Upper lobe of left lung (tissue), 6 donors: Measurements from ENCODE around the gene HOXA7. TPM values are rescaled to one million over a fixed set of nuclear protein-coding genes. Genes with fewer than 3 reads are reported as not detected.

ENCODE experiments used
- ATAC-seq, 2 donors: fragments of 200-7000 bp; cut with Tn5 transposase; one replicate each; pipeline ENCODE4 v1.9.1; 2022; ENCODE audit warnings: mild to moderate bottlenecking in 2 of 2, moderate library complexity in 2 of 2; ENCODE audit not compliant: low FRiP score in 2 of 2
- DNase-seq, 2 donors: peaks; one replicate each; pipeline ENCODE4 v3.0.0-alpha.2; 2019 to 2020
- H3K27ac ChIP-seq, 4 donors: fragments of 200-600 bp; sonication (generic); one replicate each; pipeline ENCODE4 v1.5.1; 2016 to 2019
- H3K27me3 ChIP-seq, 4 donors: fragments of 200-600 bp; sonication (generic); one replicate each; pipeline ENCODE4 v1.5.1; 2017 to 2019
- H3K36me3 ChIP-seq, 4 donors: fragments of 200-600 bp; sonication (generic); one replicate each; pipeline ENCODE4 v1.5.1; 2016 to 2019
- H3K4me1 ChIP-seq, 4 donors: fragments of 200-600 bp; sonication (generic); one replicate each; pipeline ENCODE4 v1.5.1; 2018 to 2019
- H3K4me3 ChIP-seq, 4 donors: fragments of 200-600 bp; sonication (generic); one replicate each; pipeline ENCODE4 v1.5.1; 2017 to 2019; ENCODE audit warnings: mild to moderate bottlenecking in 2 of 4, moderate library complexity in 1 of 4
- H3K9me3 ChIP-seq, 4 donors: fragments of 200-600 bp; sonication (generic); one replicate each; pipeline ENCODE4 v1.5.1; 2018 to 2019
- EP300 ChIP-seq, 4 donors: sonication (generic); formaldehyde crosslinking; IDR thresholded peaks; one replicate each; pipeline ENCODE4 v1.5.1; 2017; ENCODE audit warnings: antibody characterized with exemption in 4 of 4, control low read depth in 2 of 4
- POLR2A ChIP-seq, 4 donors: fragments of 450-650 bp; IDR thresholded peaks; one replicate each; pipeline ENCODE4 v1.5.1; 2016 to 2017; ENCODE audit warnings: antibody characterized with exemption in 4 of 4, mild to moderate bottlenecking in 2 of 4
- POLR2AphosphoS5 ChIP-seq, 2 donors: sonication (generic); formaldehyde crosslinking; IDR thresholded peaks; one replicate each; pipeline ENCODE4 v1.5.1; 2017; ENCODE audit warnings: antibody characterized with exemption in 2 of 2
- WGBS, 2 donors: methylation state at CpG; one replicate each; pipeline ENCODE4 v1.1.5; 2017 to 2018; 5-methylcytosine and 5-hydroxymethylcytosine counted together
- total RNA-seq, 6 donors: library from RNA; depleted of rRNA in 4 of 6; stranded (reverse); fragments of >200 nt in 4 of 6; gene quantifications; one replicate each; pipeline versions ENCODE4 v1.1.0 to v1.2.1, GENCODE V29; 2016 to 2021
- TF ChIP-seq, protein P1 (sequence below), 6 experiments: fragments of 450-650 bp in 4 of 6; fragments of 200-600 bp in 2 of 6; sonication (generic) in 2 of 6; IDR thresholded peaks; one replicate each; pipeline ENCODE4 v1.5.1; 2016 to 2019; ENCODE audit warnings: antibody characterized with exemption in 6 of 6
- donor health status: DM: no; HTN: no; CAD: no; lungs with moderate emphysema.
- donor health status: DM: no; HTN: yes; CAD: no; lungs with severe emphysema.

The HOXA7 gene
- total RNA-seq, 6 donors from 2014 or later, result 0.46 to 3.3 (median 2.5) TPM; not detected in 2

DNA sequence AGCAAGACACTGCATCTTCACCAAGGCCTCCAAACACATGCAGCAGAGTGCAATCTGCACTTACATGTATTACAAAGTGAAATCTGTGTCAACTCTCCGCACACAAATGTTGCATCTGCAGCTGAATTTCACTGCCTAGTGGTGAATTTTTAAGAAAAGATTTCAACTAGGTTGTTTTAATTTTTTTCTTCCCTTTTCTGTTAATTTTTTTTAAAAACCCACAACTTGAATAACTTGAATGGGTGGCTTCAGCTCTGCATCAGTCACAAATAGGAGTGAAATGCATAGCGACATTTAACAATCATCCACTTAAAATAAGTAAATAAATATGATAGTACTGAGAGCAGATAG lies 37.5 kb upstream of the HOXA7 start:
- Histone ChIP-seq H3K27ac (no peak overlapping the region), H3K36me3 (no peaks in the 10 kb centered on the region), H3K4me3 (no peak overlapping the region), H3K27me3 (peaks cover 0 to 96% (median 58%) of the 10 kb centered on the region in 4 donors), H3K4me1 (peaks cover 23 to 29% (median 26%) of the 10 kb centered on the region in 4 donors), H3K9me3 (no peaks in the 10 kb centered on the region)
- ATAC-seq (no peak), DNase-seq (no peak)
- 31 to 35% methylated on average over 2 of the region's 2 CpGs for WGBS, 2 donors
- TF ChIP-seq POLR2A (IDR thresholded peaks at IDR 0.05), result no peak
- TF ChIP-seq POLR2AphosphoS5 (IDR thresholded peaks at IDR 0.05), result no peak
- no peak for TF ChIP-seq EP300 (IDR thresholded peaks at IDR 0.05)
- TF ChIP-seq, protein P1, sequence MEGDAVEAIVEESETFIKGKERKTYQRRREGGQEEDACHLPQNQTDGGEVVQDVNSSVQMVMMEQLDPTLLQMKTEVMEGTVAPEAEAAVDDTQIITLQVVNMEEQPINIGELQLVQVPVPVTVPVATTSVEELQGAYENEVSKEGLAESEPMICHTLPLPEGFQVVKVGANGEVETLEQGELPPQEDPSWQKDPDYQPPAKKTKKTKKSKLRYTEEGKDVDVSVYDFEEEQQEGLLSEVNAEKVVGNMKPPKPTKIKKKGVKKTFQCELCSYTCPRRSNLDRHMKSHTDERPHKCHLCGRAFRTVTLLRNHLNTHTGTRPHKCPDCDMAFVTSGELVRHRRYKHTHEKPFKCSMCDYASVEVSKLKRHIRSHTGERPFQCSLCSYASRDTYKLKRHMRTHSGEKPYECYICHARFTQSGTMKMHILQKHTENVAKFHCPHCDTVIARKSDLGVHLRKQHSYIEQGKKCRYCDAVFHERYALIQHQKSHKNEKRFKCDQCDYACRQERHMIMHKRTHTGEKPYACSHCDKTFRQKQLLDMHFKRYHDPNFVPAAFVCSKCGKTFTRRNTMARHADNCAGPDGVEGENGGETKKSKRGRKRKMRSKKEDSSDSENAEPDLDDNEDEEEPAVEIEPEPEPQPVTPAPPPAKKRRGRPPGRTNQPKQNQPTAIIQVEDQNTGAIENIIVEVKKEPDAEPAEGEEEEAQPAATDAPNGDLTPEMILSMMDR (IDR thresholded peaks at IDR 0.05), result no peak

DNA sequence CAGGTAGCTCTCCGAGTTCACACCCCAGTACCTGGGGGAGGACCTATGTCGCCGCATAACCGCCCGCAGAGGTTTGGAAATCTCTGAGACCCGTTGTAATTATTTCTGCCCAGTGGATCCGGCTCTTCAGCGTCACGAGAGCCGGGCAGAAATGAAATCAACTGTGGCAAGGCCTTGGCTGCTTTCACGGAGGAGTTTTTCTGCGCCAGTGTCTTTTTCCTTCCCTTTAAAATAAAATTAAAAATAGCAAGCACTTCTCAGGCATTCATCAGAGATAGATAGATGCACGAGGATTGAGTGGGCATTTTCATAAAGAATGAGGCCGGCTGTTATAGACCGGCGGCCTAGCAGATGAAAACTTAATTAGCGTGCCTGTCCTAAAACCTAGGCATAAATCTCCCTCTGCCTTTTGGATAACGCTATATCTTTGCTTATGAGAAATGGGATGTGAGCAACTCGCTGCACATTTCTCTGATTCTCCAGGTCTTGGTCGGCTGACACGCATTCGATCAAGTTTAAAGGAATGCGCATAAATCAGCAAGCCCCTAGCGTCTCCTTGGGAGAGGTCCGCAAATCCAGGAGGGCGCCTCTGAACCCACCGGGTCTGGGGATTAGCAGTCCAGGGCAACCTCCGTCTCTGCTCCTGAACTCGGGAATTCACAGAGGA lies 37.0 kb upstream of the HOXA7 start:
- Histone ChIP-seq H3K4me1 (peaks cover 24 to 33% (median 28%) of the 10 kb centered on the region in 4 donors), H3K4me3 (peak overlapping the region in 3 of 4 donors; percentile 22 to 37 (median 37)), H3K27ac (no peak overlapping the region), H3K36me3 (no peaks in the 10 kb centered on the region), H3K27me3 (peaks cover under 1 to 96% (median 58%) of the 10 kb centered on the region in 4 donors), H3K9me3 (no peaks in the 10 kb centered on the region)
- ATAC-seq (no peak), DNase-seq (no peak)
- TF ChIP-seq POLR2AphosphoS5 (IDR thresholded peaks at IDR 0.05) (no peak), EP300 (IDR thresholded peaks at IDR 0.05) (no peak), POLR2A (IDR thresholded peaks at IDR 0.05) (no peak)
- TF ChIP-seq, protein P1 (IDR thresholded peaks at IDR 0.05), result no peak
- 15 to 19% methylated on average over 24 to 29 of the region's 29 CpGs for WGBS, 2 donors

DNA sequence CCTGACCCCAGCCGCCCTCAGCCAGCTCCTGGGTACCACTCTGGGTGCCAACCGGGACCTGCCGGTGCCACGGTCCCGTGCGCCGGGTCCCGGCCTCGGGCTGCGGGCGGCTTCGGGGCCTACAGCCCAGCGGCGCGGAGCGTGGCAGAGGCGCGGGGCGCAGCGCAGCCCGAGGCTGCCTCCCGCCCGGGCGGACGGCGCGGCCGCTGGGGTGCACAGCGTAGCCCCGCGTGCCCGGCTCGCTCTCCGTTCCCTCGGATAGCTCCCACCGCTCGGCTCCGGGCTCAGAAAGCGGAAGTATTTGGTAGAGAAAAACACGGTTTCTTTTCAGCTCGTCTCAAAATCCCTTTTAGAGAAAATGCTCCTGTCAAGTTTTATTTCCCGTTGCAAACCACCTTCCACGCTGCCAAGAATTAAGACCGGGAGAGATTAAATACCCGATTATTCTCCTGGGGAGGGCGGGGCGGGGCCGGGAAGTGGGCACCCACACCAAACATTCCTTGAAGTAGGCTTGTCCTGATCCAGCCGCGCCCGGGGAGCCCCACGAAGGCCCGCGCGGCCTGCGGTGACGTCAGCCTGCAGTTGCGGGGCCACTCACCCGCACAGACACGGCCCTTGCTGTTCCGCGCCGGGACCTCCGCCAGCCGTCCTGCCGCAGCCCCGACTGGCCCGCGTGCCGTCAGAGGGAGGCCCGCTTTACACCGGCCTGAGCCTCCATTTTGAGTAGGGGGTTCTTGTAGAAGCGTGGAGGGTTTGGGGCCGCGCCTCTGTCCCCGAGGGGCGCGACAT lies 36.3 kb upstream of the HOXA7 start:
- no peak overlapping the region for H3K27ac ChIP-seq
- peaks cover 3 to 96% (median 58%) of the 10 kb centered on the region in 4 donors for H3K27me3 ChIP-seq
- H3K4me1 ChIP-seq, result peaks cover 32 to 35% (median 34%) of the 10 kb centered on the region in 4 donors
- peak in 1 of 2 donors; percentile 86 for DNase-seq
- peak overlapping the region; percentile 18 to 37 (median 30) for H3K4me3 ChIP-seq
- ATAC-seq, result peak in 1 of 2 donors; percentile 64
- no peaks in the 10 kb centered on the region for H3K36me3 ChIP-seq
- no peaks in the 10 kb centered on the region for H3K9me3 ChIP-seq
- 2 to 5% methylated on average over 13 to 59 of the region's 78 CpGs for WGBS, 2 donors
- TF ChIP-seq POLR2AphosphoS5 (IDR thresholded peaks at IDR 0.05) (no peak), POLR2A (IDR thresholded peaks at IDR 0.05) (no peak), EP300 (IDR thresholded peaks at IDR 0.05) (no peak)
- TF ChIP-seq, protein P1 (IDR thresholded peaks at IDR 0.05), result no peak

DNA sequence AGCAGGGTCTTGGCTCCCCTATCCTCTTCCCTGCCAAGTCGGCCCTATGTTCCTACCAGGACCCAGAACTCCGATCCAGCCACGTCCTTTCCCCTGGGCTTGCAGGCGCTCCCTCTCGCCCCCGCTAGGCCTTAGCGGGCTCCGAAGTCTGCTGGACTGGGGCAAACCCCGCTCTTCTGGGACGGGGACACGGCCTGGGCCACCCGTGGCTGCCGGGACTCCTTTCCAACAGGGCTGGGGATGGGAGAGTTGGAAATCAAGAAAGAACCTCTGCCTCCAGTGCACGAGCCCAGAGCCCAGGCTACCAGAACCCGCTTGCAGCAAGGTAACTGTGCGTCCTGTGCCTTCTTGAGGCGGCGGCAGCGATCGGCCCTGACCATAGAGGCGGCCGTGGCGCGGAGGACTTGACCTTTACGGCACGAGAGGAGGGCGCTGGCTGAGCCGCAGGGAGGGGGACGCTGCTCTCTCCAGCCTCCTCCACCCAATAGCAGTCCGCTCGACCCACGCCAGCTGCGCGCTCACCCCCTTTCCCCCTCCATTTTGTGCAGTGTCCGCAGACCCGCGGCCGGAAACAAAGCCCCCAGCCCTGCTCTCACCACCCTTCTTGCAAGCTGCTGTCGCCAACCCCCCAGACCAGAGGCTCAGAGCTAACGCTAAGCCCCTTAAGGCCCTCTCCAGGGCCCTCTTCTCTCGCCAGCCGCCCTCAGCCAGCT lies 35.5 kb upstream of the HOXA7 start:
- TF ChIP-seq EP300 (IDR thresholded peaks at IDR 0.05), result no peak
- TF ChIP-seq, protein P1 (IDR thresholded peaks at IDR 0.05), result no peak
- TF ChIP-seq POLR2AphosphoS5 (IDR thresholded peaks at IDR 0.05), result no peak
- TF ChIP-seq POLR2A (IDR thresholded peaks at IDR 0.05), result no peak
- Histone ChIP-seq H3K4me3 (peak overlapping the region in 3 of 4 donors; percentile 22 to 37 (median 37)), H3K4me1 (peaks cover 34 to 37% (median 35%) of the 10 kb centered on the region in 4 donors), H3K9me3 (no peaks in the 10 kb centered on the region), H3K27me3 (peaks cover 3 to 98% (median 60%) of the 10 kb centered on the region in 4 donors), H3K27ac (no peak overlapping the region), H3K36me3 (no peaks in the 10 kb centered on the region)
- DNase-seq (peak in 1 of 2 donors; percentile 66), ATAC-seq (no peak)
- WGBS, 2 donors, result 16 to 22% methylated on average over 29 to 42 of the region's 42 CpGs
